Caco-2 (cell line): Measurements from ENCODE around the gene SLC23A1. TPM values are rescaled to one million over a fixed set of nuclear protein-coding genes. Genes with fewer than 3 reads are reported as not detected.

Experiments used
- BruUV-seq: library from RNA; stranded (reverse); fragments of 400-500 nt; replicated peaks from 2 replicates; lab custom pipeline; 2021; lab: Mats Ljungman, UMichigan
- CTCF ChIA-PET: fragments of 300-600 bp; sonication (Branson Sonifier 250); formaldehyde crosslinking; loops from one replicate; lab custom pipeline; 2022; ENCODE audit warnings: antibody characterized with exemption; lab: Charles Lee
- POLR2A ChIA-PET: fragments of 300-600 bp; sonication (Branson Sonifier 250); formaldehyde crosslinking; loops from one replicate; lab custom pipeline; 2022; ENCODE audit warnings: antibody characterized with exemption; lab: Charles Lee
- DNase-seq, 2 experiments: peaks; one replicate each; pipeline versions ENCODE4 v3.0.0 to v3.0.0-alpha.2; 2020 to 2022
- H3K27me3 ChIP-seq: replicated peaks from 2 replicates; pipeline ENCODE4 v1.6.0; 2011; ENCODE audit warnings: low read length; ENCODE audit not compliant: control insufficient read depth, insufficient read depth
- H3K36me3 ChIP-seq: 2 replicates; pipeline ENCODE4 v1.5.1; 2011; ENCODE audit warnings: low read length; ENCODE audit not compliant: control insufficient read depth, insufficient read depth
- H3K4me1 ChIP-seq: fragments of 250-450 bp; sonication (Bioruptor Pico); 2 replicates; pipeline ENCODE4 v1.5.1; 2020; ENCODE audit warnings: mild to moderate bottlenecking
- H3K4me3 ChIP-seq: 2 replicates; pipeline ENCODE4 v1.5.1; 2011; ENCODE audit warnings: low read depth, mild to moderate bottlenecking, control low read depth, low read length
- H3K9me3 ChIP-seq: fragments of 250-450 bp; sonication (Bioruptor Pico); 2 replicates; pipeline ENCODE4 v1.5.1; 2020; ENCODE audit warnings: mild to moderate bottlenecking, moderate library complexity
- H3K27ac Mint-ChIP-seq: one replicate; pipeline ENCODE4 v1.8.0; 2022; ENCODE audit warnings: mixed read lengths; ENCODE audit not compliant: unreplicated experiment
- H3K27me3 Mint-ChIP-seq: one replicate; pipeline ENCODE4 v1.8.0; 2022; ENCODE audit warnings: mixed read lengths; ENCODE audit not compliant: insufficient read depth, unreplicated experiment
- H3K36me3 Mint-ChIP-seq: one replicate; pipeline ENCODE4 v1.8.0; 2022; ENCODE audit warnings: mild to moderate bottlenecking, mixed read lengths; ENCODE audit not compliant: insufficient read depth, unreplicated experiment
- H3K4me1 Mint-ChIP-seq: one replicate; pipeline ENCODE4 v1.8.0; 2022; ENCODE audit warnings: low read depth, mixed read lengths; ENCODE audit not compliant: unreplicated experiment
- H3K4me3 Mint-ChIP-seq: one replicate; pipeline ENCODE4 v1.8.0; 2022; ENCODE audit warnings: mild to moderate bottlenecking, moderate library complexity, mixed read lengths; ENCODE audit not compliant: unreplicated experiment
- H3K9me3 Mint-ChIP-seq: one replicate; pipeline ENCODE4 v1.8.0; 2022; ENCODE audit warnings: mixed read lengths; ENCODE audit not compliant: unreplicated experiment
- intact Hi-C: fragments of 100-400 bp; cut with micrococcal nuclease; formaldehyde crosslinking; loops from one replicate; pipeline ENCODE4 v1.10.0; 2022; ENCODE audit not compliant: unreplicated experiment
- total RNA-seq: library from RNA; stranded (reverse); gene quantifications from 2 replicates; pipeline ENCODE4 v1.2.3, GENCODE V29; 2022
- TF ChIP-seq, protein P1 (sequence below), 2 experiments: fragments of 200-600 bp in 1 of 2; IDR thresholded peaks; 1 replicate in 1 of 2; 2 replicates in 1 of 2; pipeline versions ENCODE4 v1.5.1 to v1.8.0; 2011 to 2022; ENCODE audit warnings: antibody characterized with exemption in 1 of 2, control low read depth in 1 of 2, inconsistent platforms in 1 of 2, low read depth in 1 of 2, low read length in 1 of 2, mild to moderate bottlenecking in 1 of 2, moderate library complexity in 1 of 2; ENCODE audit not compliant: insufficient read depth in 1 of 2, severe bottlenecking in 1 of 2, unreplicated experiment in 1 of 2

Gene SLC23A1
- total RNA-seq, 1 experiment from 2014 or later = 20.4 TPM

DNA sequence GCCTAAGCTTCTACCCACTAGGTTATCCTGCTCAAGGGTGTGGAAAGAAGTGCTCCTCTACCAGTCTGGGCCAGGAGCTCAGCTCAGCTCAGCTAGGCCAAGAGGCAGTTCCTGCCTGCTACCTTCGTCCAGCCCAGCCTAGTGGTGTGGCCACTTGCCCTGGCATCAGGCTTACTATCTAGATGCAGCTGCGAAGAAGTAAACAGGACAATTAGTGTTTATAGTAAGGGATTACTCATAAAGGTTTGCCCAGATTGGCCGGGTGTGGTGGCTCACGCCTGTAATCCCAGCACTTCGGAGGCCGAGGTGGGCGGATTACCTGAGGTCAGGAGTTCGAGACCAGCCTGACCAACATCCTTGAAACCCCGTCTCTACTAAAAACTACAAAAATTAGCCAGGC lies 33.6 kb upstream of the SLC23A1 start:
- no TSS peak for BruUV-seq
- Histone ChIP-seq H3K4me1 (no peaks in the 10 kb centered on the region), H3K9me3 (no peaks in the 10 kb centered on the region), H3K4me3 (no peak overlapping the region), H3K36me3 (no peaks in the 10 kb centered on the region), H3K27me3 (no peaks in the 10 kb centered on the region)
- no peaks in the 10 kb centered on the region for H3K4me1 Mint-ChIP-seq
- no peaks in the 10 kb centered on the region for H3K9me3 Mint-ChIP-seq
- ChIA-PET CTCF (no interaction called here), POLR2A (no interaction called here)
- H3K27me3 Mint-ChIP-seq = no peaks in the 10 kb centered on the region
- intact Hi-C loops = no loop called here
- no peaks in the 10 kb centered on the region for H3K36me3 Mint-ChIP-seq
- no peak for DNase-seq
- no peak overlapping the region for H3K27ac Mint-ChIP-seq
- no peak overlapping the region for H3K4me3 Mint-ChIP-seq
- TF ChIP-seq, protein P1, sequence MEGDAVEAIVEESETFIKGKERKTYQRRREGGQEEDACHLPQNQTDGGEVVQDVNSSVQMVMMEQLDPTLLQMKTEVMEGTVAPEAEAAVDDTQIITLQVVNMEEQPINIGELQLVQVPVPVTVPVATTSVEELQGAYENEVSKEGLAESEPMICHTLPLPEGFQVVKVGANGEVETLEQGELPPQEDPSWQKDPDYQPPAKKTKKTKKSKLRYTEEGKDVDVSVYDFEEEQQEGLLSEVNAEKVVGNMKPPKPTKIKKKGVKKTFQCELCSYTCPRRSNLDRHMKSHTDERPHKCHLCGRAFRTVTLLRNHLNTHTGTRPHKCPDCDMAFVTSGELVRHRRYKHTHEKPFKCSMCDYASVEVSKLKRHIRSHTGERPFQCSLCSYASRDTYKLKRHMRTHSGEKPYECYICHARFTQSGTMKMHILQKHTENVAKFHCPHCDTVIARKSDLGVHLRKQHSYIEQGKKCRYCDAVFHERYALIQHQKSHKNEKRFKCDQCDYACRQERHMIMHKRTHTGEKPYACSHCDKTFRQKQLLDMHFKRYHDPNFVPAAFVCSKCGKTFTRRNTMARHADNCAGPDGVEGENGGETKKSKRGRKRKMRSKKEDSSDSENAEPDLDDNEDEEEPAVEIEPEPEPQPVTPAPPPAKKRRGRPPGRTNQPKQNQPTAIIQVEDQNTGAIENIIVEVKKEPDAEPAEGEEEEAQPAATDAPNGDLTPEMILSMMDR (IDR thresholded peaks at IDR 0.05; ENCODE audit: insufficient read depth in 1 of 2, low read depth in 1 of 2, low read length in 1 of 2, severe bottlenecking in 1 of 2, unreplicated experiment in 1 of 2) = no peak

DNA sequence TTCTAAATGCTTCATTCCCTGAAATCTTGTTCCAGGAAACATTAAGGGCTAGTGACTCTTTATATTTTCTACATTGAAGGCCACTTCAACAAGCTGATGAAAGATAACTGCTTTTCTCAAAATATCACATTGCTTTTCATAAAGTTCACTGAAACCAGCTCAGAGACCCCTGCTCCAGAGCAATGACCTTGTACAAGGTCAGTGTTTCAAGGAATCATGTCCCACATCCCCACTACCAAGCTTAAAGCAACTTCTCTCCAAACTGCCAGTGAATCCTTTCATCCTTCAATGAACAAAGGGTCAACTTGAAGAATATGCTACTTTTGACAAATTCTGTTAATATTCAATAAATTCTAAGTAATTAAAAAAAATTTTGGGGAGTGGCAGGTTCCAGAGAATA lies 32.8 kb upstream of the SLC23A1 start:
- BruUV-seq = no TSS peak
- no peaks in the 10 kb centered on the region for H3K4me1 Mint-ChIP-seq
- intact Hi-C loops = no loop called here

GRCh38 chr5:139415221-139415861 lies 32.2 kb upstream of the SLC23A1 start:
- H3K36me3 ChIP-seq = no peaks in the 10 kb centered on the region

More for the DNA sequence above, 32.8 kb upstream of the SLC23A1 start:
- no peaks in the 10 kb centered on the region for H3K9me3 ChIP-seq
- no peak for DNase-seq
- H3K4me3 ChIP-seq = no peak overlapping the region
- POLR2A ChIA-PET = no interaction called here
- no peaks in the 10 kb centered on the region for H3K27me3 ChIP-seq
- H3K4me3 Mint-ChIP-seq = no peak overlapping the region
- no peaks in the 10 kb centered on the region for H3K4me1 ChIP-seq
- no peaks in the 10 kb centered on the region for H3K27me3 Mint-ChIP-seq
- H3K27ac Mint-ChIP-seq = no peak overlapping the region
- CTCF ChIA-PET = interaction anchor here (0.6 kb wide), 2 partner anchors 50 to 98 kb away, joined by 3 read pairs; no protein-coding TSS in a partner anchor
- H3K9me3 Mint-ChIP-seq = no peaks in the 10 kb centered on the region
- H3K36me3 Mint-ChIP-seq = no peaks in the 10 kb centered on the region
- TF ChIP-seq, protein P1 (IDR thresholded peaks at IDR 0.05; ENCODE audit: insufficient read depth in 1 of 2, low read depth in 1 of 2, low read length in 1 of 2, severe bottlenecking in 1 of 2, unreplicated experiment in 1 of 2) = no peak
- H3K36me3 ChIP-seq = no peaks in the 10 kb centered on the region

More at GRCh38 chr5:139415221-139415861, 32.2 kb upstream of the SLC23A1 start:
- H3K36me3 Mint-ChIP-seq = no peaks in the 10 kb centered on the region
- H3K9me3 Mint-ChIP-seq = no peaks in the 10 kb centered on the region
- Histone ChIP-seq H3K4me1 (no peaks in the 10 kb centered on the region), H3K4me3 (no peak overlapping the region), H3K27me3 (no peaks in the 10 kb centered on the region), H3K9me3 (no peaks in the 10 kb centered on the region)
- H3K27me3 Mint-ChIP-seq = no peaks in the 10 kb centered on the region
- H3K4me1 Mint-ChIP-seq = no peaks in the 10 kb centered on the region
- POLR2A ChIA-PET = no interaction called here
- no peak overlapping the region for H3K4me3 Mint-ChIP-seq
- DNase-seq = no peak
- no TSS peak for BruUV-seq
- intact Hi-C loops = no loop called here
- CTCF ChIA-PET = no interaction called here
- no peak overlapping the region for H3K27ac Mint-ChIP-seq
- TF ChIP-seq, protein P1 (IDR thresholded peaks at IDR 0.05; ENCODE audit: insufficient read depth in 1 of 2, low read depth in 1 of 2, low read length in 1 of 2, severe bottlenecking in 1 of 2, unreplicated experiment in 1 of 2) = no peak
